ENCODE measurements around the gene TRHDE.

GRCh38 chr12:72543777-72544467 lies 271.8 kb downstream of the TRHDE start:
- TF ChIP-seq, protein P1, sequence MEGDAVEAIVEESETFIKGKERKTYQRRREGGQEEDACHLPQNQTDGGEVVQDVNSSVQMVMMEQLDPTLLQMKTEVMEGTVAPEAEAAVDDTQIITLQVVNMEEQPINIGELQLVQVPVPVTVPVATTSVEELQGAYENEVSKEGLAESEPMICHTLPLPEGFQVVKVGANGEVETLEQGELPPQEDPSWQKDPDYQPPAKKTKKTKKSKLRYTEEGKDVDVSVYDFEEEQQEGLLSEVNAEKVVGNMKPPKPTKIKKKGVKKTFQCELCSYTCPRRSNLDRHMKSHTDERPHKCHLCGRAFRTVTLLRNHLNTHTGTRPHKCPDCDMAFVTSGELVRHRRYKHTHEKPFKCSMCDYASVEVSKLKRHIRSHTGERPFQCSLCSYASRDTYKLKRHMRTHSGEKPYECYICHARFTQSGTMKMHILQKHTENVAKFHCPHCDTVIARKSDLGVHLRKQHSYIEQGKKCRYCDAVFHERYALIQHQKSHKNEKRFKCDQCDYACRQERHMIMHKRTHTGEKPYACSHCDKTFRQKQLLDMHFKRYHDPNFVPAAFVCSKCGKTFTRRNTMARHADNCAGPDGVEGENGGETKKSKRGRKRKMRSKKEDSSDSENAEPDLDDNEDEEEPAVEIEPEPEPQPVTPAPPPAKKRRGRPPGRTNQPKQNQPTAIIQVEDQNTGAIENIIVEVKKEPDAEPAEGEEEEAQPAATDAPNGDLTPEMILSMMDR (optimal IDR thresholded peaks at IDR 0.05 in 1 of 3, IDR thresholded peaks at IDR 0.05 in 1 of 3, conservative IDR thresholded peaks at IDR 0.05 in 1 of 3; ENCODE audit: extremely low read depth in 1 of 3, insufficient read depth in 2 of 3, low read length in 3 of 3) = no peak
- TF ChIP-seq EZH2 (IDR thresholded peaks at IDR 0.05; ENCODE audit: low read length) = no peak
